Psoas muscle (tissue), 8 donors: Measurements from ENCODE around the gene MYO3B. TPM values are rescaled to one million over a fixed set of nuclear protein-coding genes. Genes with fewer than 3 reads are reported as not detected.

Experiments used
- ATAC-seq, 4 donors: fragments of 200-7000 bp; cut with Tn5 transposase; one replicate each; pipeline ENCODE4 v1.9.1; 2020; ENCODE audit warnings: moderate library complexity in 3 of 4, mild to moderate bottlenecking in 2 of 4
- DNase-seq, 2 donors: peaks; one replicate each; pipeline ENCODE4 v3.0.0-alpha.2; 2020
- H3K27ac ChIP-seq: fragments of 200-600 bp; one replicate; pipeline ENCODE4 v1.8.0; 2022
- H3K27me3 ChIP-seq, 3 donors: fragments of 200-600 bp in 1 of 3; one replicate each; pipeline versions ENCODE4 v1.6.1 to v1.8.0; 2013 to 2022; ENCODE audit warnings: low read length in 2 of 3, mild to moderate bottlenecking in 2 of 3, moderate library complexity in 1 of 3; ENCODE audit not compliant: insufficient read depth in 3 of 3
- H3K36me3 ChIP-seq, 2 donors: fragments of 200-600 bp in 1 of 2; one replicate each; pipeline versions ENCODE4 v1.6.1 to v1.8.0; 2013 to 2022; ENCODE audit warnings: low read depth in 1 of 2, mild to moderate bottlenecking in 1 of 2, moderate library complexity in 1 of 2; ENCODE audit not compliant: insufficient read depth in 1 of 2
- H3K4me1 ChIP-seq: fragments of 200-600 bp; one replicate; pipeline ENCODE4 v1.8.0; 2022
- H3K4me3 ChIP-seq: fragments of 200-600 bp; one replicate; pipeline ENCODE4 v1.8.0; 2022; ENCODE audit warnings: mild to moderate bottlenecking
- H3K9me3 ChIP-seq: fragments of 200-600 bp; one replicate; pipeline ENCODE4 v1.8.0; 2022
- WGBS, 3 donors: extraction: QIAGEN DNeasy Blood & Tissue Kit; methylation state at CpG; one replicate each; pipeline versions ENCODE4 v1.1.6 to v1.1.7; 2013; 5-methylcytosine and 5-hydroxymethylcytosine counted together
- intact Hi-C, 2 donors: fragments of 100-400 bp; cut with DNase I; formaldehyde crosslinking; loops; one replicate each; pipeline versions ENCODE4 v1.11.0 to v1.14.2; 2022
- polyA plus RNA-seq, 3 donors: library from polyadenylated mRNA; stranded (reverse); fragments of 200-250 nt; gene quantifications; one replicate each; pipeline ENCODE4 v1.2.3, GENCODE V29; 2013
- total RNA-seq, 4 donors: library from RNA; stranded (reverse); fragmentation: NEBNext Ultra II Directional in 2 of 4; extraction: Animal tissue kit (Norgen Biotek cat#: 25700) in 2 of 4; gene quantifications; one replicate each; pipeline versions ENCODE4 v1.2.1 to v1.2.4, GENCODE V29; 2021 to 2023
- TF ChIP-seq, protein P1 (sequence below): fragments of 200-600 bp; IDR thresholded peaks from one replicate; pipeline ENCODE4 v1.8.0; 2022; ENCODE audit warnings: antibody characterized with exemption
- donor health status: healthy with polysubstance abuse.
- donor health status: DM: no; HTN: no; CAD: no; lungs with moderate emphysema.
- donor health status: Bipolar disorder and iron deficiency.
- donor health status: healthy.
- donor health status: DM: yes; HTN: yes; CAD: no.
- donor health status: DM: no; HTN: no; CAD: no.
- donor health status: DM: no; HTN: no; CAD: no.
- donor health status: DM: yes; HTN: yes; CAD: no.

The MYO3B gene
- total and polyA plus RNA-seq, 7 donors: 0.04 to 0.32 TPM; not detected in 5

DNA sequence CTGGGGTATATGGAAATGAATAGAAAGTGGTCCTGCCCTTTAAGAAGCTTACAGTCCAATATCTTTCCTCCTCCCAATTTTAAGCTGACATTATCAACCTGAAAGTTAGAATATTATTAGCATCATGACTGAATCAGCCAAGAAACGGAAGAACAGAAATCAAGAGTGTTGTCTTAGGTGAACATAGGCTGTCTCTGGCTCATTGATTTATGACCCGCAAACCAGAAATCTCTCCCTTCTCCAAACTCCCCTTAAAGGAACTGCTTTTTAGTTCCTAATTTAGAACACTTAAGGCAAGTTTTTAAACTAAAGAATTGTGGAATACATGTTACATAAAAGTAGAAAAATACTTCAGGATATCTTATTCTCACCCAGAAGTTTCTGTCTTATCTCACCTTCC, 62.7 kb downstream of the MYO3B start:
- Histone ChIP-seq H3K9me3 (no peaks in the 10 kb centered on the region), H3K36me3 (no peaks in the 10 kb centered on the region), H3K4me1 (no peaks in the 10 kb centered on the region), H3K27ac (no peak overlapping the region), H3K27me3 (no peaks in the 10 kb centered on the region), H3K4me3 (no peak overlapping the region)
- no peak for DNase-seq
- TF ChIP-seq, protein P1, sequence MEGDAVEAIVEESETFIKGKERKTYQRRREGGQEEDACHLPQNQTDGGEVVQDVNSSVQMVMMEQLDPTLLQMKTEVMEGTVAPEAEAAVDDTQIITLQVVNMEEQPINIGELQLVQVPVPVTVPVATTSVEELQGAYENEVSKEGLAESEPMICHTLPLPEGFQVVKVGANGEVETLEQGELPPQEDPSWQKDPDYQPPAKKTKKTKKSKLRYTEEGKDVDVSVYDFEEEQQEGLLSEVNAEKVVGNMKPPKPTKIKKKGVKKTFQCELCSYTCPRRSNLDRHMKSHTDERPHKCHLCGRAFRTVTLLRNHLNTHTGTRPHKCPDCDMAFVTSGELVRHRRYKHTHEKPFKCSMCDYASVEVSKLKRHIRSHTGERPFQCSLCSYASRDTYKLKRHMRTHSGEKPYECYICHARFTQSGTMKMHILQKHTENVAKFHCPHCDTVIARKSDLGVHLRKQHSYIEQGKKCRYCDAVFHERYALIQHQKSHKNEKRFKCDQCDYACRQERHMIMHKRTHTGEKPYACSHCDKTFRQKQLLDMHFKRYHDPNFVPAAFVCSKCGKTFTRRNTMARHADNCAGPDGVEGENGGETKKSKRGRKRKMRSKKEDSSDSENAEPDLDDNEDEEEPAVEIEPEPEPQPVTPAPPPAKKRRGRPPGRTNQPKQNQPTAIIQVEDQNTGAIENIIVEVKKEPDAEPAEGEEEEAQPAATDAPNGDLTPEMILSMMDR: no peak
- intact Hi-C loops: no loop called here
- no peak for ATAC-seq
- whole genome bisulfite sequencing, 3 donors: 60 to 82% (median 68%) methylated on average over 2 of the region's 2 CpGs

DNA sequence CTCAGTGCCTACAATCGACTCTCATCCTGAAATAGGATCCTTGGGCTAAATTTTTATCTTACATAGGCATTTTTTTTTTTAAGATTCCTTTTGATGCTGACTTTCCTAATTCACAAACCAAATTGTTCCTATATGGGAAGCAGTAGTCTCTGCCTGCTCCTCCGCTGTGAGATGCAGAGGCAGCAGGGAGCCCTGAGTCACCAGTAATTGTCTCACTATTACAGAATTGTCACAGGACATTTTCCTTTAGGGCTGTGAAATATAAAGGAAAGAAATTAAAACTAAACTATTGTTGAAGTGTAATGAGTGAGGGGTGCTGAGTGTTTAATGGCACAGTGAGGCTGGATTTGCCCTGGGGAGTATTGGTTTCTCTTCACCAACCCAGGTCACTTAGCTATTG, 63.8 kb downstream of the MYO3B start:
- 71 to 74% (median 71%) methylated on average over 2 of the region's 2 CpGs for WGBS, 3 donors
- no peaks in the 10 kb centered on the region for H3K4me1 ChIP-seq
- intact Hi-C loops: no loop called here
- no peak overlapping the region for H3K4me3 ChIP-seq
- no peaks in the 10 kb centered on the region for H3K27me3 ChIP-seq
- TF ChIP-seq, protein P1: no peak
- no peak overlapping the region for H3K27ac ChIP-seq
- ATAC-seq (no peak), DNase-seq (no peak)
- no peaks in the 10 kb centered on the region for H3K36me3 ChIP-seq
- no peaks in the 10 kb centered on the region for H3K9me3 ChIP-seq

DNA sequence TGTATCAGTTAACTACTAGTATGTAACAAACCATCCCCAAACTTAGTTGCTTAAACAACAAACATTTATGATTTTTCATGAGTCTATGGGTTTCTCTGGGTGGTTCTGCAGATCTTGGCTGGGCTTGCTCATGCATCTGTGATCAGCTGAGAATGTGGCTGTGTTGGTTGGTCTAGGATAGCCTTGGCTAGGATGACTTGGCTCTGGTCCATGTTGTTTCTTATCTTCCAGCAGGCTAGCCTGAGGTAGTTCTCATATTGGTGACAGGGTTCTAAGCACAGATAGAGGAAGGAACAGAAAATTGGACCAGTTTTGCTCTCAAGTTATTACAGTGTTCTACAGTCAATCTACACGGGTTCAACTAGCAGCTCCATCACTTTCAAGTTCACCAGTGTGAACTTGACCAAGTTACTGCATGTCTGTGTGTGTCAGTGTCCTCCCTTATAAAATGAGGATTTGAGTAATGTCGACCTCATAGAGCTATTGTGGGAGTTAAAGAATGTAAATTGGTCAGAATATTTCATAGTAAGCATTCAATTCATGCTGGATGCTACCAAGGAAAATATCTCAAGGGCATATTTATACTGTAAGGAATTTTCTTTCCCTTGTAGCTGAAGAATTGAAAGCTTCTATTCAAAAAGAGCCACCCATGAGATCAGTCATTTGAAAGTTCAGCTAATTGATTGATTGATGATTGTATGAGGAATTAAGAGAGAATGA, 65.3 kb downstream of the MYO3B start:
- no peak for DNase-seq
- H3K4me1 ChIP-seq: no peaks in the 10 kb centered on the region
- no peaks in the 10 kb centered on the region for H3K27me3 ChIP-seq
- TF ChIP-seq, protein P1: no peak
- intact Hi-C loops: no loop called here
- 71 to 77% (median 76%) methylated on average over 2 of the region's 2 CpGs for WGBS, 3 donors
- no peaks in the 10 kb centered on the region for H3K36me3 ChIP-seq
- H3K9me3 ChIP-seq: no peaks in the 10 kb centered on the region
- H3K27ac ChIP-seq: no peak overlapping the region
- H3K4me3 ChIP-seq: no peak overlapping the region
- ATAC-seq: no peak

DNA sequence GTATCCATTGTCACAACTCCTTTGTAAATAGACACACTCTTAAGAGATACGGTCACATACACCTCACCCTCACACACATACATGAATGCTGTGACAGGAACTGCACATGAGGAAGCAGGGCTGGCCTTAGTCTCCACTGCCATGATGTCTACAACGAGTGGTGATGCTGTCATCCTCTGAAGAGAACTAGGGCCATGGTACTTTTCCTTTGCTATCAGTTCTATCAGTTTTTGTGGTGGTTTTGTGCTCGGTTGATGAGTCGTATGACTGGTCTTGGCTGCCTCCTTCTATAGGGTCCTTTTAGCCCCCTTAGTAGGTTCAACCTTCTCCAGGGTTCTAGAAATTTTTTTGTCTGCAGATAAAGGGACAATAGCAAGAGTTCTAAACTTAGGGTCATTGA, 66.0 kb downstream of the MYO3B start:
- H3K9me3 ChIP-seq: no peaks in the 10 kb centered on the region
- intact Hi-C loops: no loop called here
- no peaks in the 10 kb centered on the region for H3K27me3 ChIP-seq
- H3K4me1 ChIP-seq: no peaks in the 10 kb centered on the region
- H3K4me3 ChIP-seq: no peak overlapping the region
- TF ChIP-seq, protein P1: no peak
- H3K36me3 ChIP-seq: no peaks in the 10 kb centered on the region
- 74 to 82% (median 77%) methylated on average over 4 of the region's 4 CpGs for WGBS, 3 donors
- ATAC-seq (no peak), DNase-seq (no peak)
- H3K27ac ChIP-seq: no peak overlapping the region

DNA sequence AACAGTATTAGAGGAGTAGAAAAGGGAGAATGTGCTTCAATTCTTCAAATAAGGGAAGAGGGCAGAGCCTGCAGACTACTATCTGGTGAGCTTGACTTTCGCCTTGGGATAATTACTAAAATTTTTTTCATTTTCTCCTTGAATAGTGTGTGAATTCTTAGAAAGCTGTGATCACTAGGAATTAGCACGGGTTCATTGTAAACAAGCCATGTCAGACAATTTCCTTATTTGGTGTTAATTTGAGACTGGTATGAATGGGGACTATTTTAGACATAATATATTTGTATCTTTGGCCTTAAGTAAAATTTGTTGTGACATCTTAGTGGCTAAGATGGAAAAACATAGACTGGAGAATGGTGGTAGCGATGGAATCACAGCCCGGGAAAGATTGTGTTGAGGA, 66.6 kb downstream of the MYO3B start:
- H3K4me3 ChIP-seq: no peak overlapping the region
- no peaks in the 10 kb centered on the region for H3K9me3 ChIP-seq
- TF ChIP-seq, protein P1: no peak
- no peak overlapping the region for H3K27ac ChIP-seq
- H3K36me3 ChIP-seq: no peaks in the 10 kb centered on the region
- ATAC-seq: no peak
- intact Hi-C loops: no loop called here
- 76 to 81% (median 78%) methylated on average over 4 of the region's 4 CpGs for WGBS, 3 donors
- H3K4me1 ChIP-seq: no peaks in the 10 kb centered on the region
- H3K27me3 ChIP-seq: no peaks in the 10 kb centered on the region
- no peak for DNase-seq
